Stimulated activated CD8-positive, alpha-beta memory T cell treated with anti-CD3 and anti-CD28 coated beads, Interleukin-4, amount 100 ng/mL, for 1 hour (primary cell): ENCODE results near the gene LDB2.
"Not testable (repeated sequence)": the region's sequence is repeated elsewhere in the genome, so short reads cannot be mapped to it uniquely, and the experiment has no call there.

Experiments
- DNase-seq, 2 donors: peaks; one replicate each; pipeline ENCODE4 v3.0.0-alpha.2; 2020; ENCODE audit warnings: low read depth in 2 of 2, low spot score in 1 of 2

The LDB2 gene

DNA sequence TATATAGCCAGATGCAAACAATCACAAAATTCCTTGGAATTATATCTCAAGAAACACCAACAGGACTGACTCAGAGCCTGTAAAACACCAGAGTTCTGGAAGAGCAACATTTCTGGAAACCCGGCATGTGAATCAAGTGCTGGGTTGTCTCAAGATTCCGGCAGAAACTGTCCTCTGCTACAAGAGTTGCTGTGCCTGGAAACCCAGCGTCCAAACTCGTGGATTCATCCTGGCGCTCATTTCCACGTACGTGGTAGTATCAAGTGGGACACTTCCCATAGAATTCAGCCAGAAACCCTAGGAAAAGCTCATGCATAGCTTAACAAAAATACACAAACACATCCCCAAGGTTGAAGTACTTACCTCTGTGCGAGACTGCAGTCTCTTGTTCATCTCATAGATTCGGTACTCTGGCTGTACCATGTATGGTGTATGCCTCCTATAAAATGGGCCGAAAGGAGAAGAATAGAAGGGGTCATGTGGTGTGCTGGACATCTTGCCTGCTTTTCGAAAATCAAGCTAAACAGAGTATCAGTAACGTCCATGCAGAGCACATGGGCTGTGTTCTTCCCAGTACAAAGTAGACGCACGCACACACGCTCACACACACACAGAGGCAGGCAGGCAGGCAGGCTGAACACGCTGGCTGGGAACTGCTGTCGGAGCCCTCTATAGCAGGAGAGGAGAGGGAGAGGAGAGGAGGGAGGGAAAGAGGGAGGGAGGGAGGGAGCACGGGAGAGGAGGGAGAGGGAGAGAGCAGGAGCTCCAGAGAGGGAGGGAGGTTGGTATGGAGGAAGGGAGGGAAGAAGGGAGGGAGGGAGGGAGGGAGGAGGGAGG lies at the start of gene LDB2:
TSS of gene LDB2 (minus strand) at position 655 of the 837 bp plus-strand sequence.
- DNase-seq = no peak

DNA sequence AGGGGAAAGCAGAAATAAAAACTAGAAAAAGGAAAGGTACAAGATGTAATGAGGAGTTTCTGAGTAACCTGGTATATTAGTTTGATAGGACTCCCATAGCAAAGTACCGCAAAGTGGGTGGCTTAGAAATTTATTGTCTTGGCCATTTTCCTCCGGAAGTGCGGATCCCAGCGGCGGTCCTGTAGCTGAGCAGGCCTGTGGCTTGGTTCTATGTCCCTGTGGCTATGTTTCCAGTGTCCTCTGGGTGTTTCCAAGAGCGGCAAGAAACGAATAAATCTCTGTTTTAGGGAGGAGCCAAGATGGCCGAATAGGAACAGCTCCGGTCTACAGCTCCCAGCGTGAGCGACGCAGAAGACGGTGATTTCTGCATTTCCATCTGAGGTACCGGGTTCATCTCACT lies 44.0 kb upstream of the LDB2 start:
- DNase-seq = no peak

DNA sequence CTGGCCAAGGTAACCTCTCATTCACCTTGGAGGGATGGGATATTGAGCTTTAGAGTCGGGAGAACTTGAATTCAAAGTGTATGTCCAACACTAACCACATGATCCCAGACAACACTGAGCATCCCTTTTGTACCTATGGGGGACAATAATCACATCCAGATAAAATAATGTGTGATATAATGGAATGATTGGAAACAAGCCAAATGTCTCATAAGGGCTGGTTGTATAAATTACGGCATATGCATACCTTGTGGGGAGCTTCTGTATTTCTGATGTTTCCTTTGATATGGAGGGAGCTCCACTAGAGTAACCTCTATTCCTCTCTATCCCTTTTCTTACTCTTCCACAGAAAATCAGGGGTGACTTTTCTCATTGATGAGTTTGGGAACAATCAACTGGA lies 40.7 kb upstream of the LDB2 start:
- DNase-seq = no peak

DNA sequence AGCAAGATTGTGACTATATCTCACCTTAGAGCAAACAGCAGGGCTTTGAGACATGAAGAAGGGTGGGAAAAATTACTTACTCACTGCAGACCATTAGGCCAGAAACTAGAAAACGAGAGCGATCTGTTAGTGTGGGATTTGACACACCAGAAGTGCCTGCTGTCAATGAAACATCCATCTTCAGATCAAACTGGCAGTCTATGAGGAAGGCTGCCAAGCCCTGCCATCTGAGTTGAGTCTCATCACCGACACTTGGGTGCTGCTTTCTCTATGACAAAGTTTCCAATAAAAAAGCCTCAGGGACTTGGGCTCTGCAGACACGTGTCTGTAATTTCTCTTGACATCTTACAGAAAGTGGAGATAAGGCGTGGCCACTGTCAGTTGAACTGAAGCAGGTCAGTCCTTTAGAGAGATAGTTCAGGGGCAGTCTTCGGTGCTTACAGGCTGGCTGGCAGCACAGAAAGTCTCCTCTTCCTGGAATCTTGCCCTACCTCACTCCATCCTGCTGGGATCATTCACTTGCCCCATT lies 40.1 kb upstream of the LDB2 start:
- no peak for DNase-seq

DNA sequence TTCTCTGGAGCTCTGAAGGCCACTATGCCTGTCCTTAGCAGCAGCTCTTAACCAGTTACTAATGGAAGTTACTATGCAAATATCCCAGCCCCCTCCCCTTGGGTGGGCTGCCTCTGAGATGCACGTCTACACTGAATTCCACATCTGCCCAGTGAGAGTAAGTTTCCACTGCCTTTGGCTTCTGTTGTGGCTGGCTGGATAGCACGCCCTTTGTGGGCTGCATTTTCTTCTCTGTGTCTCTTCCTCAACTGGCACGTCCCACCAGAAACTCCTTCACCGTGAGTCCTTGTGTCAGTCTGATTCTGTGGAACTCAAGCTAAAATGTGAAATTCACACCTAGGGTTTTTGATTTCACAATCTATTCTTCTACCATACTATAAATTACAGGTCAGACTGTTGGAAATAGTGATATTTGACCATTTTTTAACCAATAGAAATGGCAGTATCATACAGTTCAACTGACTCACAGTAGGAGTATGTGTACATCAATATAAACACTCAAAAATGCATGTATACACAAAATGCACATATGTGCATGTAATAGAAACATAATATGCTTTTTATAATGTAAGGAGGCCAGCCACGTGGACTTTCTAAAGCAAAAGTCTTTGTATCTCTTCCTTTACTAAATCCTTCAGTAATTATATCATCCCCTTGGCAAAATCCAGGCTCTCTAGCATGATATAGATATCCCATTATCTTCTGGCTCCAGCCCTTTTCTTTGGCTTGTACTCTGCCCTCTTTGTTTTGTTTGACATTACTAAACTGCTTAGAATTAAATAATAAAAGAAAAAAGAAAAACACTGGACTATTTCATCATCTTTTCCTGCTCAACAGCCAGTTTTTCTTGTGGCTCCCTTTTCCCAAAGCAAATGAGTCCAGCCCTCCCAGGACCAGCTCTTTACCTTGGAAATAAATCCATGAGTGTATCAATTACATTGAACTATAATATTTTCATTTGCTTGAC lies 33.2 kb upstream of the LDB2 start:
- no peak for DNase-seq

DNA sequence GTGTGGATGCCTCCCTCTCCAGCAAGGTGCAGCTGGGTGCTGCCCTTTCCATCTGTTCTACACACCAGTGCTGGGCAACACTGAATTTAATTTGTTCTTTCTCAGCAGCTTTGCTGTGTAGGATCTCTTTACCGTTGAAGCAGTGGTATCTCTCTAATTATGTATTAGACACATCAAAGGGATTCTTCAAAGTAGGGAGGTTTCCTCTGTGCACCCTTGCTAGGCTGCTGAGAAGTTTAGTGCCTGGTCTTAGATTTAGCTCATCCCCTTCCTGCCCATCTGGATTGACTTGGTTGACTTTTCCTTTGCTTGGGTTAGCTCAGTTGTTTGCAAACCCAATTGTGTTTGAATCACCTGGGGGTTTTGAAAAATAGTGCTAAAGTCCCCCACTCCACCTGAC lies 27.8 kb upstream of the LDB2 start:
- no peak for DNase-seq

DNA sequence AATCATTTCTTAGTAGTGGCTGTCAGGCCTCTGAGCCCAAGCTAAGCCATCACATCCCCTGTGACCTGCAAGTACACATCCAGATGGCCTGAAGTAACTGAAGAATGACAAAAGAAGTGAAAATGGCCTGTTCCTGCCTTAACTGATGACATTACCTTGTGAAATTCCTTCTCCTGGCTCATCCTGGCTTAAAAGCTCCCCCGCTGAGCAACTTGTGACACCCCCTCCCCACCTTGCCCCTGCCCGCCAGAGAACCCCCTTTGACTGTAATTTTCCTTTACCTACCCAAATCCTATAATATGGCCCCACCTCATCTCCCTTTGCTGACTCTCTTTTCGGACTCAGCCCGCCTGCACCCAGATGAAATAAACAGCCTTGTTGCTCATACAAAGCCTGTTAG lies 20.3 kb upstream of the LDB2 start:
- DNase-seq = not testable (repeated sequence)

DNA sequence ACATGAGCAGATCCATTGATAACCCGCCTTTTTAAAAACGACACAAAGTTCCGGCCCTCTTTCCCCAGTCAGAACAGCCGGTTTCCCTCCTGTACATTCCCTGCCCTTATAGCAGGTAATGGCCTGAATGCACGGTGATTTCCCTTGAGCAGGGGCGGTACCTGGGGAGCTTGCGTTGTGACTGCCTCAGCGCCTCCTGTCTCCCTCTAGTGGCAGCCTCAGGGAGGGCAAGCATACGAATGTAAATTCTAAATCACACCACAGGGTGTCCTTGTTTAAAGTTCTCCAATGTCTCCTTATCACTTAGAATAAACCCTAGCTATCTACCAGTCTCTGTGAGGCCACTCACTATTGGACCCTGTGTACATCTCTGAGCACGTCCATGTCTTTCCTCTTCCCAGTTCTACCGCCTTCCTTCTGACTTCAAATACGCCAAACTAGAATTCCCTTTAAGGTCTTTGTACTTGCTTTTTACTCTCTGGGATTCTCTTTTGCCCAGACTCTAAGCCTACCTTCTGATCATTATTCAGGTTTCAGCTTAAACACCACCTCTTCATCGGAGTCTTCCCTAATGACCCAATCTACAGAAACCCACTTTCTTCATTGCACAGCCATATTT lies 18.4 kb upstream of the LDB2 start:
- DNase-seq = peak; percentile 20 to 32

DNA sequence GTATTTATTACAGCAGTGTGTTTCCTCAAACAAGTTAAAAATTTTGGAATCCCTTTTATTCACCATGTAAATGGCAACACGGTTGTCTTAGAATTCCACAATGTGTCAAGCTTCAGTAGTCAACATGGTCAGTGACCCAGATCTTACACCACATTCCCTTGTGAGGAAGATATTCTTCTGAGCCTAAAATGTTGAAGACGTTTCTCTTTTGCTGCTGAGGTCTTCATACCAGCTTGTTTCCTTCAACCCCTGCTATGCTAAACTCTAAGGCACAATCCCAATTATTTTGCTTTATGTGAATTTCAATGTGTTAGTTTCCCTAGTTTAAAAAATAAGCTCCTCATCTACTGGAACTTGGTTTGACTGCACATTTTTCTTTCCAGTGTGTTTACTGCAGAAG lies 17.6 kb upstream of the LDB2 start:
- no peak for DNase-seq

DNA sequence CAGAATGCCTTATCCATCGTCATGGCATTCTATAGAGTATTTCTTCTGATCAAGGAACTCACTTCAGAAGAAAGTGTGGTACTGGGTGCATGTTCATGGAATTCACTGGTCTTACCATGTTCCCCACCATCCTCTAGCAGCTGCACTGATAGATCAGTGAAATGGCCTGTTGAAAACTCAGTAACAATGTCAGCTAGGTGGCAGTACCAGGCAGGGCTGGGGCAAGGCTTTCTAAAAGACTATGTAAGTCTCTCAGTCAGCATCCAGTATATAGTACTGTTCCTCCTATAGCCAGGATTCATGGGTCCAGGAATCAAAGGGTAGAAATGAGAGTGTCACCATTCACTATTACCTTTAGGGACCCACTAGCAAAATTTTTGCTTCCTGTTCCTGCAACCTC lies 15.8 kb upstream of the LDB2 start:
- DNase-seq = no peak

DNA sequence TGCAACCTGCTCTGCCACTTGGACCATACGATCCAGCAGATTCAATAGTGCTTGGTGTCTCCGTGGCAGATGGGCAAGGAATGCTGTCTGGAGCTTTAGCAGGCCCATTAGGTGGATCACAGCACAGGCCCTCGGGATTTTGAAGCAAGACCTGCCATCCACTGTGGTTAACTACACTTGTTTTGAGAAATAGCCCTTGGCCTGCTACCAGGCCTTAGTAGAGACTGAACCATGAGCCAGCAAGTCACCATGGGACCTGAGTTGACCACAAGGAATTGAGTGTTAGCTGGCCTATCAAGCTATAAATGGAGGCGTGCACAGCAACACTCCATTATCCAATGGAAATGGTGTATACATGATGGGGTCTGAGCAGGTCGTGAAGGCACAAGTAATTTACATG lies 14.5 kb upstream of the LDB2 start:
- no peak for DNase-seq

DNA sequence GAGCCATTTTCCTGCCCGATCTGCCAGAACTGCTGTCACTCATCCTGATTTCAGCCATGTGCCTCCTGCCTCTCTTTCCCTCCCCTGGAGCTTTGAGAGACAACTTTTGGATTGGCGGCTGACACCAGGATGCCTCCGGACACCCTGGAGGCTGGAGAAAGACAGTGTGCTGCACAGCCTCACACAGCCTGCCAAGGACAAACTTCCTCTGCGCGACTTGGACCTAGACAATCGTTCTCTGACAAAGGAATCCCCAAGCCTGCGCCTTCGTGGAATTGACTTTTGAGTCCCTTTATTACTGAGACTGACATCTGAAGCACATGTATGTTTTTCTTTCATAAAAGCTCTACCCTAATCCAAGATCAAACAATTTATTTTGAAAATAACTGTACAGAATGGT lies 10.8 kb upstream of the LDB2 start:
- DNase-seq = no peak

DNA sequence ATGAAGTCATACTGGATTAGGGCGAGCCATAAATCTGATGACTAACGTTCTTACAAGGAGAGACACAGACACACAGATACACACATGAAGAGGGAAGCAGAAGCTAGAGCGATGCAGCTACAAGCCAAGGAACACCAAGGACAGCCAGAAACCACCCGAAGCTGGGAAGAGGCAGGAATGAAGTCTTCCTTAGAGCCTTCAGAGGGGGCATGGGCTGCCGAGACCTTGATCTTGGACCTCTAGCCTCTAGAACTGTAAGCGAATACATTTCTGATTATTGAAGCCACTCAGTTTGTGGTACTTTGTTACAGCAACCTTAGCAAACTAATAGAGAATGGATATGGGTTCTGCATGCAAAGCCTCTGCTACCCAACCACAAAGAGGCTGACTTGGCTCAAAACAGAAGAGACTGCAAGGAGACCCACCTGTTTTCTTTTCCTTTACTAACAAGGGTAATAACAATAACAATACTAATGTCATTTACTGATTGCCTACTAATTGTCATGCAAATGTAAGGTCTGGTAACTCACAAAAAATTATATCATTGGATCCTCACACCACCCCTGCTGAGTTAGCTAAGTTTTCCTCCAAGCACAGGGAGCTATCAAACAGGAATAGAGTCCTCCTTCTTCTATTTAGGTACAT lies 10.1 kb upstream of the LDB2 start:
- DNase-seq = no peak

DNA sequence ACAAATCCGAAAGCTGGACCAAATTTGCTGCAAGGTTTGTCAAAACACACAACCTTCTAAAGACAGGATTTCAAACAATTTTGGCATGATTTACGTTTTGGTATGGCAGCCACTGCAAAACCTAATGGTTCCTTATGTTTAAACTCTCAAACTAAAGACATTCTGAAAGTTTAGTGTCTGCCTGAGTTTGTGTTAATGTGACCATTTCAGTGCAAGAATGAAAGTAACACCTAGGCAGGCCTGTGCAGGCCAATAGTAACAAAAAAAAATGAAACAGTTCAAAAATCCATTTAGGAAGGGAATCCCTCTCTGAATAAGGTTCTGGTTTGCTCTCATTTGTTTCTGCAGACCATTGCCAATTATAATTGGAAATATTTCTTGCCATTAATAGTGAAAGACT lies 1.9 kb upstream of the LDB2 start:
- no peak for DNase-seq

DNA sequence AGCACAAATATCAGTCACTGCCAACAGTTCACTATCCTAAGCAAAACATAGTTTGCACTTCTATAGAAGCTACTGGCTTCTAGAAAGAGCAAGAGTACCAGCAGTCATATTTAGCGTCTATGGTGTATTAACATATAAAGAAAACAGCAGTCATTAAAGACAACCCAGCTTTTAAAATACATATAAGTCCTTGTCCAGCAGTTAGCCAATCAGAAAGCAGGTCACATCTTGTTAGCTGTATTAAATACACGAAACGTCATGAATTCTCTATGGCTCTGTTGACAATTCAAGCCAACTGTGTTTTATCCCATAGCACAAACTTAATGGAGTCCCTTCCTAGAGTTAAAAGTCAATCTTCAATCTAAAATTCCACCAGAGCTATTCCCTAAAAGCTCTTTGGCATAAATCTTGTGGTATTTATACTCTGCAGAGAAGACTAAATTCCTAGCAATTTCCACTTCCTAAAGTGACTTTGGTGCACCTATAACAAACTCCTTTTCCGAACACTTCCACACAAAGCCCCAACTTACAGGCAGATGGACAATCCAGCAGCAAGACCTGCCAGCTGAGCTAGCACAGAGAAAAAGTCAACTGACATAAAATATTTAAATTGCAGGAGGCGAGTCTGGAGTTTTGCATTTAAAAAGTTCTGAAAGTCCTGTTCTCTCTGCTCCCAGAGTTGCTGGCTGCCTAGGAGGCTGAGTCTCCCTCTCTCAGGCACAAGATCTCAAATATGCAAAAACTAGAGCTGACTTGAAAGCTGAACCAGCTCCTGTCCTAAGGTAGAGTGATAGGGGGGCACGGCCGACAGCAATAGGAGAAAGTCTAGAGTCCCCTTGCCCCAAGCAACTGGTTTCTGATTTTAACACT lies 1.3 kb downstream of the LDB2 start:
- DNase-seq = no peak

DNA sequence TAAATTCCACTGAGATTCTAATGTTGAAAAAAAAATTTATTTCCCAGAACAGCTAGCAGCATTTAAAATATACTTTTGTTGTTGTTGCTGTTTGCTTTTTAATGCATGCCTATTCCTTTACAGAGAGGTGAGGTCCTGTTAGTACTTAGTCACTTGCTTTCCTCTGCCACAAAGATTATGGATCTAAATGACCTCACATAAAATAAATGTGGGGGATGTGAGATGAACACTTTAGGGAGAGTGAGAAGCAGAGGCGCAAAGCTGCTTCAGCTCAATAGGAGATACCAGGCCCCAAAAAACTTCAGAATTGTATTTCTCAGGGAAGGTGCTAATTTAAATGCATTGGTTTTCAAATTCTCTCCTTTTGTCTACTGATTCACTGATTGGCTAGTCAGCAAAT lies 4.0 kb downstream of the LDB2 start:
- no peak for DNase-seq

DNA sequence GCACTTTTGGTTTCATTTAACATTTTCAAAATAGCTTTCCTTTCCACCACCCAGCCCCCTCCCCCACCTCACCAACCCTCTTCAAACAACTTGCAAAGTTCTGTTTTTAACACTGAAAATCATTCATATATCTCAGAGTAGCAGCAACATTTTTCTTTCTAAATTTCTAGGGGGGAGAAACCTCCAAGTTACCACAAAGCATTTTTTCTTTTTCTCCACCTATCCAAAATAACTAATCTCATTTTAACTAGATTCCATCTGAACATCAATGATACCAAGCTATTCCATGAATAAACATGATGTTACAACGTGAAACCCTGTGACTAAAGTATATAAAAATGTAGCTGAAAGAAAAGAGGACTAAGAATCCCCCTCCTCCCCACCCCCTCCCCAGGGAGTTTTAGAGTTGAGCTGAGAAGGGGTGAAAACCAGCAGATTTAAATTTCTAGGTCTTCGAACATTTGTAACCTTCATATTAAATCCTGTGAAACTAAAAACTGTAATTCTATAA lies 5.2 kb downstream of the LDB2 start:
- DNase-seq = no peak

DNA sequence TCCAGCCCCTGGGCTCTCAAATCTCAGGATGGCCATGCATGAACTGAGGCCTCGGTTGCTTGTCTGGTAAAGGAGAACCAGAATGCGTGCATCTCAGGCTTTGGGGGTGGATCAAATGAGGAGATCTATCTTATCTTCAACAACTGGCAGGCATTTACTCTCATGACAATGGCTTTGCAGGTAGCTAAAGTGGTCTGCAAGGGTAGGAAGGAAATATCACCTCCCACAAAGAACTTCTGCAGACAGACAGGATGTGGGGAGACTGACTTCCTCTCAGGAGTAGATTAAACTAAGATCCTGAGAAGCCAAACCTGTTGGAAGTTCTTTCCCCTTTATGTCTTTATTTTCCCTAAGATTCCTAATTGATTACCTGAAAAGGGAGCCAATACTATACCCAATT lies 7.8 kb downstream of the LDB2 start:
- no peak for DNase-seq

DNA sequence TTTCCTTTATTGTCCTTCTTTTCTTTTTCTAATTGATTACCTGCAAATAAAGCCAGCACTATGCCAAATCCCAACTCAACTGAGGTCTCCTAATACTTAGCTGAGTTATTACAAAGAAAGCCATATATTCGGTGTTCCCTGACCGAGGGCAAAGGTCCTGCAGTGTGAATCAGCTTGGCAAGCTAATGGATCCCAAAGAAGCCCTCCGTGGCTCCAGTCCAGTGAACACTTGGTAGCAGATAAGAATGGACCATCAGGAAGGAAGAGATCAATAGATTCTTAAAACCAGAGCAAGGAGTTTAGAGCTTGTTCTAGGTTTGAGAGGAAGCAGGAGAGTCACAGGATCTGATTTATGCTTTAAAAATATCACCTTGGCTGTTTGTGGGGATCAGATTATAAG lies 8.5 kb downstream of the LDB2 start:
- no peak for DNase-seq

DNA sequence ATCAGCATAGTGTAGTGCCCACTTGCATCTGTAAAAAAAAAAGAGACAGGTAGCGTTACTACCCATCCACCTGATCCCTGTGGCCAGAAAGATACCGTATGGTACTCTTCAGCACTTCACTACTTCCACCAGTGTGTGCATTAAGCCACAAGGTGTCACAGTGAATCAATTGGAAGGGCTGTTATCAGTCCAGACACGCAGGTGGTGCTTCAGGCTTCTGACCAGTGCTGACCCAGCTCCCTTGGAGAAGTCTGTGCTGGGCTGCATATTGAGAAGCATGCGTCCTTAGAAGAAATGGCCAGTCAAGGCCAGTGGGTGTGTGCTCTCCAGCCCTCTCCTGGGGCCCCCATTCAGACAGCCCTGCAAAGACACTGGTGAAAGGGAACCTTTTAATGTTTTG lies 10.6 kb downstream of the LDB2 start:
- DNase-seq = no peak
